MCF 10A (cell line): ENCODE data around the gene STPG3. TPM values are rescaled to one million over a fixed set of nuclear protein-coding genes. Genes with fewer than 3 reads are reported as not detected.

Experiments used
- BruUV-seq: library from RNA; stranded (reverse); fragments of 400-500 nt; replicated peaks from 2 replicates; lab custom pipeline; 2021; lab: Mats Ljungman, UMichigan
- CTCF ChIA-PET: fragments of 300-600 bp; sonication (Branson Sonifier 250); formaldehyde crosslinking; extraction: SDS; loops from one replicate; lab custom pipeline; 2021; ENCODE audit warnings: antibody characterized with exemption, inconsistent platforms; lab: Yijun Ruan, JAX
- POLR2A ChIA-PET: fragments of 300-600, 350-650 bp; sonication (Branson Sonifier 250); formaldehyde crosslinking; extraction: SDS; loops from one replicate; lab custom pipeline; 2020; ENCODE audit warnings: antibody characterized with exemption, inconsistent platforms; lab: Yijun Ruan, JAX
- DNase-seq: peaks from one replicate; pipeline ENCODE4 v3.0.0-alpha.2; 2018; ENCODE audit not compliant: unreplicated experiment
- H3K27ac Mint-ChIP-seq: one replicate; pipeline ENCODE4 v1.8.0; 2022; ENCODE audit warnings: mild to moderate bottlenecking, low read depth, mixed read lengths; ENCODE audit not compliant: unreplicated experiment
- H3K27me3 Mint-ChIP-seq: one replicate; pipeline ENCODE4 v1.8.0; 2022; ENCODE audit warnings: mixed read lengths; ENCODE audit not compliant: insufficient read depth, unreplicated experiment
- H3K36me3 Mint-ChIP-seq: one replicate; pipeline ENCODE4 v1.8.0; 2022; ENCODE audit warnings: mild to moderate bottlenecking, moderate library complexity, mixed read lengths; ENCODE audit not compliant: insufficient read depth, unreplicated experiment
- H3K4me1 Mint-ChIP-seq: one replicate; pipeline ENCODE4 v1.8.0; 2022; ENCODE audit warnings: mixed read lengths; ENCODE audit not compliant: insufficient read depth, unreplicated experiment
- H3K4me3 Mint-ChIP-seq: one replicate; pipeline ENCODE4 v1.8.0; 2022; ENCODE audit warnings: mild to moderate bottlenecking, moderate library complexity, mixed read lengths; ENCODE audit not compliant: unreplicated experiment
- H3K9me3 Mint-ChIP-seq: one replicate; pipeline ENCODE4 v1.8.0; 2022; ENCODE audit warnings: mixed read lengths; ENCODE audit not compliant: unreplicated experiment
- CTCF ChIP-seq: fragments of 200-600 bp; IDR thresholded peaks from one replicate; pipeline ENCODE4 v1.8.0; 2022; ENCODE audit warnings: antibody characterized with exemption, mild to moderate bottlenecking; ENCODE audit not compliant: unreplicated experiment
- intact Hi-C: fragments of 100-400 bp; cut with micrococcal nuclease; formaldehyde crosslinking; loops from 2 replicates; pipeline ENCODE4 v1.14.1; 2022
- total RNA-seq: library from RNA; stranded (reverse); gene quantifications from 2 replicates; pipeline ENCODE4 v1.2.3, GENCODE V29; 2022

Gene STPG3
- total RNA-seq, 1 experiment from 2014 or later: not detected

GRCh38 chr9:137275588-137276472 lies 24.7 kb downstream of the STPG3 start:
- H3K4me1 Mint-ChIP-seq: peaks cover 25% of the 10 kb centered on the region
- no peak overlapping the region for H3K27ac Mint-ChIP-seq
- DNase-seq: no peak
- TF ChIP-seq CTCF: no peak
- no peak overlapping the region for H3K4me3 Mint-ChIP-seq
- intact Hi-C loops: no loop called here
- ChIA-PET CTCF (interaction anchor here (2.2 kb wide), 1 partner anchor 39 kb away, joined by 8 read pairs; no protein-coding TSS in a partner anchor), POLR2A (interaction anchor here (0.7 to 2.0 kb wide), 3 partner anchors 8 to 35 kb away, joined by 3 to 9 read pairs (median 5); partner anchors contain the start of gene TUBB4B)
- peaks cover 14% of the 10 kb centered on the region for H3K36me3 Mint-ChIP-seq
- BruUV-seq: no TSS peak
- no peaks in the 10 kb centered on the region for H3K9me3 Mint-ChIP-seq
- no peaks in the 10 kb centered on the region for H3K27me3 Mint-ChIP-seq

GRCh38 chr9:137276473-137277328 lies 25.6 kb downstream of the STPG3 start:
- intact Hi-C loops: no loop called here
- Mint-ChIP-seq H3K27me3 (no peaks in the 10 kb centered on the region), H3K4me3 (peak overlapping the region; percentile 72), H3K4me1 (peaks cover 25% of the 10 kb centered on the region), H3K9me3 (no peaks in the 10 kb centered on the region), H3K27ac (peak overlapping the region; percentile 89), H3K36me3 (peaks cover 7% of the 10 kb centered on the region)
- CTCF ChIA-PET: interaction anchor here (0.6 to 2.2 kb wide), 8 partner anchors 9 to 236 kb away, joined by 3 to 8 read pairs (median 4); partner anchors contain the start of gene NELFB
- no peak for TF ChIP-seq CTCF
- BruUV-seq: no TSS peak
- POLR2A ChIA-PET: interaction anchor here (0.7 to 2.0 kb wide), 10 partner anchors 10 to 258 kb away, joined by 3 to 13 read pairs (median 4); partner anchors contain the start of genes NELFB, SSNA1 and TUBB4B
- peak; percentile 81 for DNase-seq

GRCh38 chr9:137277329-137278041 lies 26.4 kb downstream of the STPG3 start, which contains the start of gene TOR4A:
TOR4A (plus strand) TSS chr9:137277726; CDS start chr9:137278690, 964 bp downstream.
- no TSS peak for BruUV-seq
- Mint-ChIP-seq H3K36me3 (peaks cover 7% of the 10 kb centered on the region), H3K9me3 (no peaks in the 10 kb centered on the region), H3K4me3 (peak within 1 kb of the TSS; percentile 72), H3K4me1 (peaks cover 25% of the 10 kb centered on the region), H3K27ac (peak within 1 kb of the TSS; percentile 89), H3K27me3 (no peaks in the 10 kb centered on the region)
- DNase-seq: peak; percentile 93
- intact Hi-C loops: no loop called here
- ChIA-PET POLR2A (interaction anchor here (0.7 to 2.0 kb wide), 12 partner anchors 9 to 275 kb away, joined by 3 to 13 read pairs (median 4); partner anchors contain the start of genes MRPL41, NELFB, NSMF and SSNA1), CTCF (interaction anchor here (0.6 to 2.2 kb wide), 8 partner anchors 10 to 236 kb away, joined by 3 to 8 read pairs (median 4); partner anchors contain the start of gene NELFB)
- no peak for TF ChIP-seq CTCF
